Esophagus squamous epithelium (tissue), 4 donors: Measurements from ENCODE around the gene SYTL1.

ENCODE experiments used
- POLR2A ChIP-seq, 4 donors: fragments of 450-650 bp; IDR thresholded peaks; one replicate each; pipeline ENCODE4 v1.6.1; 2017; ENCODE audit warnings: antibody characterized with exemption in 4 of 4, mild to moderate bottlenecking in 4 of 4, moderate library complexity in 3 of 4
- TF ChIP-seq, protein P1 (sequence below), 6 experiments: fragments of 450-650 bp in 4 of 6; fragments of 200-600 bp in 2 of 6; sonication (generic) in 2 of 6; IDR thresholded peaks; one replicate each; pipeline ENCODE4 v1.5.1; 2016 to 2019; ENCODE audit warnings: antibody characterized with exemption in 6 of 6, mild to moderate bottlenecking in 4 of 6, moderate library complexity in 4 of 6

DNA sequence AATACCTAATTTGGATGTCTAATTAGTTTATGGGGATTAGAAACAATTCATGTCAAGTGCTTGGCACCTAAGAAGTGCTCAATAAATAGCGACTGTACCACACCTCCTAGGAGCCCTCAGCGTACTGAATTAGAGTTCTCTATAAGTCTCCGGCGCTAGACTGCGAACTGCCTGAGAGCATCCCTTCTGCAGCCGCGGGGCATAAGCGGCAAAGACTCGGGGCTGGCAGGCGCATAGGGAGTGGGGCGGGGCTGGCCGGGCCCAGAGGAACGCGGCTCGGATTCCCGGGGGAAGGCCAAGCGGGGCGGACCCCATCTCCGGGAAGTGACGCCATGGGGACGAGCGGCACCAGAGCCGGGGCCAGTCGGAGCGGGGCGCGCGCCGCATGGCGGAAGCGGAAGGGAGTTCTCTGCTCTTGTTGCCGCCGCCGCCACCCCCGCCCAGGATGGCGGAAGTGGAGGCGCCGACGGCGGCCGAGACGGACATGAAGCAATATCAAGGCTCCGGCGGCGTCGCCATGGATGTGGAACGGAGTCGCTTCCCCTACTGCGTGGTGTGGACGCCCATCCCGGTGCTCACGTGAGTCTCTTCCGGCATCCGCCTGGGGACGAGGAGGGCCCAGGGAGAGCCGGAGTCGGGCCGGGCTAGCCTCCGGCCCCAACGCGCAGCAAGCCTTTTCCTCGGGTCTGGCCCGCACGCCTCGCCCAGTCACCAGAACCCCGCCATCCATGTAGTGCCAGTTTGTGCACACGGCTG lies 19.8 kb upstream of the SYTL1 start, which contains the start of gene TMEM222:
- TF ChIP-seq POLR2A (IDR thresholded peaks at IDR 0.05), result peak in 2 of 4 donors; percentile 49 to 62
- TF ChIP-seq, protein P1, sequence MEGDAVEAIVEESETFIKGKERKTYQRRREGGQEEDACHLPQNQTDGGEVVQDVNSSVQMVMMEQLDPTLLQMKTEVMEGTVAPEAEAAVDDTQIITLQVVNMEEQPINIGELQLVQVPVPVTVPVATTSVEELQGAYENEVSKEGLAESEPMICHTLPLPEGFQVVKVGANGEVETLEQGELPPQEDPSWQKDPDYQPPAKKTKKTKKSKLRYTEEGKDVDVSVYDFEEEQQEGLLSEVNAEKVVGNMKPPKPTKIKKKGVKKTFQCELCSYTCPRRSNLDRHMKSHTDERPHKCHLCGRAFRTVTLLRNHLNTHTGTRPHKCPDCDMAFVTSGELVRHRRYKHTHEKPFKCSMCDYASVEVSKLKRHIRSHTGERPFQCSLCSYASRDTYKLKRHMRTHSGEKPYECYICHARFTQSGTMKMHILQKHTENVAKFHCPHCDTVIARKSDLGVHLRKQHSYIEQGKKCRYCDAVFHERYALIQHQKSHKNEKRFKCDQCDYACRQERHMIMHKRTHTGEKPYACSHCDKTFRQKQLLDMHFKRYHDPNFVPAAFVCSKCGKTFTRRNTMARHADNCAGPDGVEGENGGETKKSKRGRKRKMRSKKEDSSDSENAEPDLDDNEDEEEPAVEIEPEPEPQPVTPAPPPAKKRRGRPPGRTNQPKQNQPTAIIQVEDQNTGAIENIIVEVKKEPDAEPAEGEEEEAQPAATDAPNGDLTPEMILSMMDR (IDR thresholded peaks at IDR 0.05), result peak in 5 of 6 experiments; percentile 16 to 63 (median 40)
